IPS-11a (cell line): Measurements from ENCODE around the gene C1orf226.
"Not testable (repeated sequence)": the region's sequence is repeated elsewhere in the genome, so short reads cannot be mapped to it uniquely, and the experiment has no call there.

ENCODE experiments used
- H3K4me3 ChIP-seq: one replicate; pipeline ENCODE4 v1.5.1; 2013; ENCODE audit warnings: low read depth, low read length, control low read depth

The C1orf226 gene

DNA sequence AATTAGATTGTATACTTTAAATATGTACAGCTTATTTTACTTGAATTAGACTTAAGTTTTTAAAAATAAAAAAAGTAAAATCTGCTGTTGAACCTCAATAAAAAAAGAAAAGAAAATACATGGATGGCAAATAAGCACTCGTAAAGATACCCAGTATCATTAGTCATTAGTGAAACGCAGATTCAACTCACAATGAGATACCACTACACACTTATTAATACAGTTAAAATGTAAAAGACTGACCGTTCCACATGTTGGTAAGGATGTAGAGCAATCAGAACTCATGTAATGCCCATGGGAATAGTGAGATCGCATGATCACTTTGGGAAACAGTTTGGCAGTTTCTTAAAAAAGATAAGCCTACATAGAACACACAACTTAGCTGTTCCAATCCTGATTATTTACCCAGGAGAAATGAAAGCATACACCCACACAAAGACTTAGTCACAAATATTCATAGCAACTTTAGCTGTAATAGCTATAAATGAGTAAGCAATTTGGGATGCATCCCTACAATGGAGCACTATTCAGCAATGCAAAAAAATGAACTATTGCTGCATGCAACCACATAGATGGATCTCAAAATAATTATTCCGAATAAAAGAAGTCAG is 23.1 kb downstream of the C1orf226 start:
- H3K4me3 ChIP-seq: no peak overlapping the region

DNA sequence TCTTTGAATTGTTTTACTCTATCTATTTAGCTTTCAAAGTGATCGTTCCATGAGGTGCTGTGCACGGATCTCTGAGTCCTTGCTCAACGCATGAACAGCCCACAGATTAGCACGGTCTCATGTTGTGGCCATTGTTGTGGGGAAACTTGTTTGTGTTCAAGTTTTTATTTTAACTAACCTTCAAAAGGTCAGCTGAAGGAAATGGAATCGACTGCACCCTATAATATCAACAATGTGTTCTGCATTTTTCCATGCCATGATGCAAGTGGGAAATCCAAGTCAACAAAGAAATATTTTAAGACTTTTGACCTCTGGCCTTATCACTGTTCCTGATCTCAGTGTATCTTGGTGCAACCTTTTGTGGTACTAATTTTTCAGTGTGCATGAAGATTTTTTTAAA is 24.3 kb downstream of the C1orf226 start:
- H3K4me3 ChIP-seq: no peak overlapping the region

GRCh38 chr1:162406811-162407210 is 25.3 kb downstream of the C1orf226 start:
- no peak overlapping the region for H3K4me3 ChIP-seq

- no peak overlapping the region for H3K4me3 ChIP-seq
Measured at GRCh38 chr1:162407539-162407938, 26.0 kb downstream of the C1orf226 start.

- no peak within 1 kb of the TSS for H3K4me3 ChIP-seq
Measured at GRCh38 chr1:162412002-162412401, 30.5 kb downstream of the C1orf226 start, which contains the start of gene SH2D1B. Gene SH2D1B (minus strand): TSS chr1:162412136. CDS start chr1:162412016, 120 bp downstream.

DNA sequence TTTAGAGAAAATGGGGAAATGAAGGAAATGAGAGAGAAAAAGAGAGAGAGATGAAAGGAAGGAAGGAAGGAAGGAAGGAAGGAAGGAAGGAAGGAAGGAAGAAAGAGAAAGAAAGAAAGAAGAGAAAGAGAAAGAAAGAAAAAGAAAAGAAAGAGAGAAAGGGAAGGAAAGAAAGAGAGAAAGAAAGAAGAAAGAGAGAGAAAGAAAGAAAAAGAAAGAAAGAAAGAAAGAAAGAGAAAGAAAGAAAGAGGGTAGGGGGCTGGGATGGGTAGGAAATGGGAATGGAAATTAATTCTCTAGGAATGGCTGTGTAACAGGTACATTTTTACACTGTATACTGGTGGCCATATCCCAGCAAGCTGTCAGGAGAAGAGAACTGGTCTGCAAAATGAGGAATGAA is 34.7 kb downstream of the C1orf226 start:
- no peak overlapping the region for H3K4me3 ChIP-seq

- no peak overlapping the region for H3K4me3 ChIP-seq
Measured at GRCh38 chr1:162416909-162417308, 35.4 kb downstream of the C1orf226 start.

DNA sequence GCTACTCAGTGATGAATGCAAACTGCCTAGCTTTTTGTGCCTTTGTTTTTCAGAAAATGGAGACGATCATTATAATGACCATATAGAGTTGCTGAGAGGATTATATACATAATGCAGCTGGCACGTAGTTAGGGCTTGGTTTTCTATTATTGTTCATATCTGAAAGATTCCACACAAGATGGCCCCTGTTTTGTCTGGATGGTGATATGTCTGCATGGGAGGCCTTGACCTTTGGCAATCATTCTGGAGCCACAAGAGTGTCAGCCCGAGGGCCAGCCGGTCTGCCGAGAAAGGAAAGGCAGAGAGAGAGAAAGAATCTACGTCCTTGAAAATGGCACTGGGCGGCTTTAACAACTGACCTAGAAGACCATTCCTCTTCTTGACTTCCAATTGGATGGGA is 36.1 kb downstream of the C1orf226 start:
- H3K4me3 ChIP-seq: no peak overlapping the region

- H3K4me3 ChIP-seq: not testable (repeated sequence)
Measured at GRCh38 chr1:162418584-162418983, 37.1 kb downstream of the C1orf226 start.

- H3K4me3 ChIP-seq: not testable (repeated sequence)
Measured at GRCh38 chr1:162419450-162419931, 38.0 kb downstream of the C1orf226 start.

DNA sequence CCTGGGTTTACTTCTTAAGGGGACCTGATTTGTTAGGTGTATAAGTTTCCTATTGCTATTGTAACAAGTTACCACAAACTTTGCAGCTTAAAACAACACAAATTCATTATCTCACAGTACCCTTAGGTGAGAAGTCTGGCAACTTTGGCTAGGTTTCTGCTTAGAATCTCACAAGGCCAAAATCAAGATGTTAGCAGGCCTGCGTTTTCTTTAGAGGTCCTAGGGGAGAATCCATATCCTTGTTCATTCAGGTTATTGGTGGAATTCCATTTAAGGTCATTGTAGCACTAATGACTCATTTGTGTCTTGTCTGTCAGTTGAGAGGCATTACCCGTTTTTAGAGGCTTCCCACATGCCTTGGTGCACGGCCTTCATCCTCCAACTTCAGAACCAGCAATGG is 38.6 kb downstream of the C1orf226 start:
- no peak overlapping the region for H3K4me3 ChIP-seq

DNA sequence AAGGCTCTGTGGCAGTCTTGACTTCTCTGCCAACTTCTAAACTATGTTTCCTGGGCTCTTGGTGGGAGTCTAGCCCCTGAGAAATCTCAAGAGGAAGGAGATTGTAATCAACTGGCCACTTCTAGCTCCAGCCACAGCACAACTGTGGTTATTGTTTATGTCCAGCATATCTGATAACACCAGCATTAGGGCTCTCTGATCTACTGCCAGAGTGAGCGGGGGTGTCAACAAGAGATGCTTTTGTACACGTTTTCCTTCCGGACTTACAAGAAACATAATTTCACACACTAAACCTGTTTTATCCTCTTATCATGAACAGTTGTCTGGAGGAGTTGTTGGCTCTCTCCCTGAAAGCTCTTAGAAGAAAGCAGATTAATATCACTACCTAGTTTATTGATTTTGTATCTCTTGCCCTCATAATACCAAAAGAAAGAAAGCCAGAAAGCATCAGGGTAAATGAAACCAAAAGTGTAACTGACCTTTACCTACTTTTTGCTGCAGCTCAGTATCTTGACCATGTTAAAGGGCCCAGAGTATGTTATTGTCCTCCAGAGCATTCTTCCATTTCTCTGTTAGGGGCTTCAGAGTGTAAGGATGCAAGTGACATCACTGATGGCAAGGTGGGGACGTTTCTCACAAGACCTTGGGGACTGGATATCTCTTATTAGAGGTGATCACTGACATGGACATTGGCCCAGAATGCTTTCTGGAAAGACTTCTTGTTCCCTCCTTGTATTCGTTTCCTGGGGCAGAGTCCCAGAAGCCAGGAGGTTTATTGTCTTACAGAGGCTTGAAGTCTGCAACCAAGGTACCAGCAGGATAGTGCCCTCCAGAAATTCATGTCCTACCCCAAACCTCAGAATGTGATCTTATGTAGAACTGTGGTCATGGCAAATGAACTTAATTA is 40.0 kb downstream of the C1orf226 start:
- no peak overlapping the region for H3K4me3 ChIP-seq

DNA sequence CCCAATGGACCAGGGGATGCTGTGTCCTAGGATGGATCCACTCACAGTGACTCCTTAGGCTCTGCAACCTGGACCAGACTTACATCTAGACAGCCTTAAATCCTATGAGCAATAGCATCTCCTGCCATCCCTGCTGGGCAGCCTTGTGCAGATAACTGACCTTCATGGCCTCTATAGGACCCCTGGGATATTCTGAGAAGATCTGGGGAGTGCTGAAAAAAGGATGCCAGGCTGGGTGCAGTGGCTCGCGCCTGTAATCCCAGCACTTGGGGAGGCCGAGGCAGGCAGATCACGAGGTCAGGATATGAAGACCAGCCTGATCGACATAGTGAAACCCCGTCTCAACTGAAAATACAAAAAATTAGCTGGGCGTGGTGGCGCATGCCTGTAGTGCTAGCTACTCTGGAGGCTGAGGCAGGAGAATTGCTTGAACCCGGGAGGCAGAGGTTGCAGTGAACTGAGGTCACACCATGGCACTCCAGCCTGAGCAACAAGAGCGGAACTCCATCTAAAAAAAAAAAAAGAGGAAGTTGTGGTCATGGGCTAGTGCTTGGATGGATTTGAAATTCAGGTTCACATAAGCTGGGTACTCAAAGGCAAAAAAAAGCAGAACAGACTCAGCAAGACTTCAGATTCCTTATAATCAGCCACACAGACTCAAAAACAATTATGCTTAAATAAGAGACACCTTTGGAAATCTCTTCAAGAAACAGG is 41.3 kb downstream of the C1orf226 start:
- H3K4me3 ChIP-seq: no peak overlapping the region

DNA sequence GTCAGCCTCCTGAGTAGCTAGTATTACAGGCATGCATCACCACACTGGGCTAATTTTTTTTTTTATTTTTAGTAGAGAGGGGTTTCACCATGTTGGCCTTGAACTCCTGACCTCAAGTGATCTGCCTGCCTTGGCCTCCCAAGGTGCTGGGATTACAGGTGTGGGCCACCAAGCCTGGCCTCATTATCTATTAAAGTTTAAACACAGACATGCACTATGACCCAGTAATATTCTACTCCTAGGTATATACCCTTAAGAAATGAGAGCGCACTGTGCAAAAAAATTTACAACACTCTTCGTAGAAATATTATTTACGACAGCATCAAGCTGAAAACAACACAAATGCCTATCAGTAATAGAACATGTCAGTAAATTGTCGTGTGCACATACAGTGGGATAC is 49.1 kb downstream of the C1orf226 start:
- no peak overlapping the region for H3K4me3 ChIP-seq

DNA sequence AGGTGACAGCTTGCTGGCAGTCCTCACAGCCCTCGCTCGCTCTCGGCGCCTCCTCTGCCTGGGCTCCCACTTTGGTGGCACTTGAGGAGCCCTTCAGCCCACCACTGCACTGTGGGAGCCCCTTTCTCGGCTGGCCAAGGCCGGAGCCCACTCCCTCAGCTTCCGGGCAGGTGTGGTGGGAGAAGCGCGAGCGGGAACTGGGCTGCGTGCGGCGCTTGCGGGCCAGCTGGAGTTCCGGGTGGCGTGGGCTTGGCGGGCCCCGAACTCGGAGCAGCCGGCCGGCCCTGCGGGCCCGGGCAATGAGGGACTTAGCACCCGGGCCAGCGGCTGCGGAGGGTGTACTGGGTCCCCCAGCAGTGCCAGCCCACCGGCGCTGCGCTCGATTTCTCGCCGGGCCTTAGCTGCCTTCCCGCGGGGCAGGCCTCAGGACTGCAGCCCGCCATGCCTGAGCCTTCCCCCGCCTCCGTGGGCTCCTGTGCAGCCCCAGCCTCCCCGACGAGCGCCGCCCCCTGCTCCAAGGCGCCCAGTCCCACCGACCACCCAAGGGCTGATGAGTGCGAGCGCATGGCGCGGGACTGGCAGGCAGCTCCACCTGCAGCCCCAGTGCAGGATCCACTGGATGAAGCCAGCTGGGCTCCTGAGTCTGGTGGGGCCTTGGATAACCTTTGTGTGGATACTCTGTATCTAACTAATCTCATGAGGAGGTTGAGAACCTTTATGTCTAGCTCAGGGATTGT is 51.6 kb downstream of the C1orf226 start:
- not testable (repeated sequence) for H3K4me3 ChIP-seq
